Measurements from ENCODE around the gene NCS1. TPM values are rescaled to one million over a fixed set of nuclear protein-coding genes. Genes with fewer than 3 reads are reported as not detected.

The NCS1 gene
- total RNA-seq, 1 donor from 2014 or later: 20.1 TPM

DNA sequence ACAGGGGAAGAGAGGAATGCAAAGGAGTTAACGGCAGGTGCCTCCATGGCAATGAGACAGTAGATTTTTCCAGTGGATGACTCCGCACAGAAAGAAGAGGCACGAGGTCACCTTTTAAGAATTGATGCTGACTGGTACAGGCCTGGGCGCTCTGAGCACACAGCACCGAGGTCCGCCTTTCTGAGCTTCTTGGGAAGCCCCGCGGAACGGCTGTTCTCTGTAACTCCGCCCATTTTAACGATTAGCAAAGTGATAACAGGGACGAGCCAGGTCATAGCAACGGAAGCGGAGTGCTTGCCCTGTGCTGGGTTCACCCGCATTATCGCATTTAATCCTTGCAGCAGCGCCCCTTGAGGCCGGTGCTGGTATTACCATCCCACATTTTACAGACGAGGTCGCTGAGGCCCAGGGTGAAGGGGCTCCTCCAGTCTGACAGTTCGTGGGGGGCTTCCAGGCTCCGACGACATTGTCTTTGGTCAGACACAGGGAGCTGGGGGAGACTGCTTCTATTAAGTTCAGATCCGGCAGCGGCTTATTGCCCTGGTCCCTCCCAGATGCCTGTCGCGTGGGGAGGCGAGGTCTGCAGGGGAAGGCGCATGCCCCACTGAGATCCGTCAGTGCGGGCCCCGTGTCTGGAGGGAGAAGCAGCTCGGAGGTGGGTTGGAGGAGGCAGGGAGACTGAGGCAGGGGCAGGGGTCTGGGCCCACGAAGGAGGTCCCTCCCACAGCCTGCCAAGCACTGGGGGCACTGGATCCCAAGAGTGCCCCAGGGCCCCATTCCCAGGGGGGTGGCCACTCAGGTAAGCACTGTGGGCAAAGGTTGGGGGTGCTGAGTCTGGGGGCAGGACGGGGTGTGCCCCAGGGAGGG lies 71.0 kb downstream of the NCS1 start:
- Mint-ChIP-seq H3K4me1 (ENCODE audit: unreplicated experiment) (peaks cover 10% of the 10 kb centered on the region), H3K27ac (ENCODE audit: unreplicated experiment) (peak overlapping the region; percentile 66), H3K4me3 (ENCODE audit: unreplicated experiment) (peak overlapping the region; percentile 53), H3K27me3 (ENCODE audit: unreplicated experiment) (peaks cover 2% of the 10 kb centered on the region), H3K9me3 (ENCODE audit: unreplicated experiment) (no peaks in the 10 kb centered on the region), H3K36me3 (ENCODE audit: low read depth, unreplicated experiment) (no peaks in the 10 kb centered on the region)
- TF ChIP-seq, protein P1, sequence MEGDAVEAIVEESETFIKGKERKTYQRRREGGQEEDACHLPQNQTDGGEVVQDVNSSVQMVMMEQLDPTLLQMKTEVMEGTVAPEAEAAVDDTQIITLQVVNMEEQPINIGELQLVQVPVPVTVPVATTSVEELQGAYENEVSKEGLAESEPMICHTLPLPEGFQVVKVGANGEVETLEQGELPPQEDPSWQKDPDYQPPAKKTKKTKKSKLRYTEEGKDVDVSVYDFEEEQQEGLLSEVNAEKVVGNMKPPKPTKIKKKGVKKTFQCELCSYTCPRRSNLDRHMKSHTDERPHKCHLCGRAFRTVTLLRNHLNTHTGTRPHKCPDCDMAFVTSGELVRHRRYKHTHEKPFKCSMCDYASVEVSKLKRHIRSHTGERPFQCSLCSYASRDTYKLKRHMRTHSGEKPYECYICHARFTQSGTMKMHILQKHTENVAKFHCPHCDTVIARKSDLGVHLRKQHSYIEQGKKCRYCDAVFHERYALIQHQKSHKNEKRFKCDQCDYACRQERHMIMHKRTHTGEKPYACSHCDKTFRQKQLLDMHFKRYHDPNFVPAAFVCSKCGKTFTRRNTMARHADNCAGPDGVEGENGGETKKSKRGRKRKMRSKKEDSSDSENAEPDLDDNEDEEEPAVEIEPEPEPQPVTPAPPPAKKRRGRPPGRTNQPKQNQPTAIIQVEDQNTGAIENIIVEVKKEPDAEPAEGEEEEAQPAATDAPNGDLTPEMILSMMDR (IDR thresholded peaks at IDR 0.05; ENCODE audit: unreplicated experiment): peak; percentile 99
- peak; percentile 81 for DNase-seq (ENCODE audit: low spot score)

DNA sequence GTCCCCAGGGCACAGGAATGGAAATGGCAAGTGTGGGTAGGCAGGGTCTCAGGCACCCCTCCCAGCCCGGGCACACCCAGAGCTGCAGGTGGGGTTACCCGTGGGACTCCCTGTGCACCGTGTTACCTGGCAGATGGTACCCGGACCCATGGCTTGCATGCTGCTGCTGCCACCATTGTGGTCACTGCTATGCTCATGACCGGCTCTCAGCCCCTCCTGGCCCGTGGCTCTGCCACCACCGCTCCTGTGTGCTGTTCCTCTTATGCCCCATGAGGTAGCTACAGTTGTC lies 71.6 kb downstream of the NCS1 start:
- TF ChIP-seq, protein P1 (IDR thresholded peaks at IDR 0.05; ENCODE audit: unreplicated experiment): no peak
- Mint-ChIP-seq H3K4me3 (ENCODE audit: unreplicated experiment) (no peak overlapping the region), H3K9me3 (ENCODE audit: unreplicated experiment) (no peaks in the 10 kb centered on the region), H3K36me3 (ENCODE audit: low read depth, unreplicated experiment) (no peaks in the 10 kb centered on the region), H3K27ac (ENCODE audit: unreplicated experiment) (no peak overlapping the region), H3K4me1 (ENCODE audit: unreplicated experiment) (peaks cover 10% of the 10 kb centered on the region), H3K27me3 (ENCODE audit: unreplicated experiment) (peaks cover 2% of the 10 kb centered on the region)
- DNase-seq (ENCODE audit: low spot score): no peak

DNA sequence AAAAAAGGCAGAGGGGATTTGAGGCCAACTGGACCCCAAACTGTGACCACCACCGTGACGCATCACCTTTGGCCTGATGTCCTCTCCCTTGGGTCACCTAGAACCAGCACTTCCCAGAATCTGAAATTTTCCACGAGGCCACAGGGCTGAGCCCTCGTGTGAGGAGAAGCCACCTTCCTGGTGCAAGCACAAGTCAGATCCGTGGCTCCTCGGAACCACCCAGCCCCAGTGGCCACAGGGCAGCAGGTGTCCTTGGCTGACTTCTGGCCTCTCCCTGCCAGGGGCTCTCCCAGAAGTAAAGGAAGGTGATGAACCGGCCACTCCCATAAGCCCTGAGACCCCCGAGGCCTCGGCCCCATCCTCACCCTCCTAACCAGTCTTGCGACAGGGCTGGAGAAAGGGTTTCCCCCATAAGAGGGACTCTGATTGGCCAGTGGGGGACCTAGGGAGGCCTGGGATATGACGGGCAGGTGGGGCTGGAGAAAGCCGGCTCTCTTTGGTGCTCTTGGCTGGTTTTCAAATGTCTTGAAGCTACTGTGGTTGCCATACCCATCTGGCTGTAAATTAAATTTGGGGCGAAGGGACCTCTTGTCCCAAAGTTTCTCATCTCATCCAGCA lies 72.5 kb downstream of the NCS1 start:
- no peak for DNase-seq (ENCODE audit: low spot score)
- Mint-ChIP-seq H3K27ac (ENCODE audit: unreplicated experiment) (no peak overlapping the region), H3K36me3 (ENCODE audit: low read depth, unreplicated experiment) (no peaks in the 10 kb centered on the region), H3K27me3 (ENCODE audit: unreplicated experiment) (peaks cover 2% of the 10 kb centered on the region), H3K4me1 (ENCODE audit: unreplicated experiment) (peaks cover 10% of the 10 kb centered on the region), H3K4me3 (ENCODE audit: unreplicated experiment) (no peak overlapping the region), H3K9me3 (ENCODE audit: unreplicated experiment) (no peaks in the 10 kb centered on the region)
- TF ChIP-seq, protein P1 (IDR thresholded peaks at IDR 0.05; ENCODE audit: unreplicated experiment): no peak

DNA sequence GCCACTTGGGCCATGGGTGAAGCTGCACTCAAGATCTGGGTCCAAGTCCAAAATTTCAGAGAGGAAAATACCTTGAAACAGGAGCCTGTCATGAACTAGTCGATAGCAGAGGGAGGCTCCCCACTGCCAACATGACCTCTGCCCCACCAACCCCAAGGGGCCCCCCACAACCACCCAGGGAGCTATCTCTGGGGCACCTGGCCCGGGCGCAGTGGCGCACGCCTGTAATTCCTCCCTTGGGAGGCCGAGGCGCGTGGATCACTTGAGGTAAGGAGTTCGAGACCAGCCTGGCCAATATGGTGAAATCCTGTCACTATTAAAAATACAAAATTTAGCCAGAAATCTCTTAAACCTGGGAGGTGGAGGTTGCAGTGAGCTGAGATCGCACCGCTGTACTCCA lies 73.3 kb downstream of the NCS1 start:
- H3K4me1 Mint-ChIP-seq (ENCODE audit: unreplicated experiment): peaks cover 10% of the 10 kb centered on the region
- no peaks in the 10 kb centered on the region for H3K9me3 Mint-ChIP-seq (ENCODE audit: unreplicated experiment)
- H3K36me3 Mint-ChIP-seq (ENCODE audit: low read depth, unreplicated experiment): no peaks in the 10 kb centered on the region
- no peak overlapping the region for H3K4me3 Mint-ChIP-seq (ENCODE audit: unreplicated experiment)
- DNase-seq (ENCODE audit: low spot score): no peak
- no peak overlapping the region for H3K27ac Mint-ChIP-seq (ENCODE audit: unreplicated experiment)
- H3K27me3 Mint-ChIP-seq (ENCODE audit: unreplicated experiment): peaks cover 2% of the 10 kb centered on the region
- TF ChIP-seq, protein P1 (IDR thresholded peaks at IDR 0.05; ENCODE audit: unreplicated experiment): no peak

DNA sequence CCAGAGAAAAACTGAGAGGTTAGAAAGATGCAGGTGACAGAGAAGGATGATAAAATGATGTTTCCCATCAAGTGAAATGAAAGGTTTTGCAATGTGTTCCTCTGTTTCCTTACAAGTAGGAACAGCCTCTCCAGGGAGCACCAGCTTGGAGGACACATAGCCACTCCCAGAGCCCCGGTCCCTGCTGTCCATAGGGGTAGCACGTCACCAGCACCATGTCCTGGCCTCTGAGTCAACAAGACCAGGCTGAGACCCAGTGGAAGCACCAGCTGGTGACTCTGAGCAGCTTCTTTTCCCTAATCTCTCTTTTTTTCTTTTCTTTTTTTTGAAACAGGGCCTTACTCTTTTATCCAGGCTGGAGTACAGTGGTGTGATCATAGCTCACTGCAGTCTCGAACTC lies 73.9 kb downstream of the NCS1 start:
- Mint-ChIP-seq H3K4me1 (ENCODE audit: unreplicated experiment) (peaks cover 10% of the 10 kb centered on the region), H3K9me3 (ENCODE audit: unreplicated experiment) (no peaks in the 10 kb centered on the region), H3K4me3 (ENCODE audit: unreplicated experiment) (no peak overlapping the region), H3K27me3 (ENCODE audit: unreplicated experiment) (peaks cover 2% of the 10 kb centered on the region), H3K27ac (ENCODE audit: unreplicated experiment) (no peak overlapping the region), H3K36me3 (ENCODE audit: low read depth, unreplicated experiment) (no peaks in the 10 kb centered on the region)
- TF ChIP-seq, protein P1 (IDR thresholded peaks at IDR 0.05; ENCODE audit: unreplicated experiment): no peak
- DNase-seq (ENCODE audit: low spot score): no peak

Data from endothelial cell (in vitro differentiated cells).